Measurements from ENCODE around the gene PRELP. TPM values are rescaled to one million over a fixed set of nuclear protein-coding genes. Genes with fewer than 3 reads are reported as not detected.

PRELP gene
- total and polyA plus RNA-seq, 7 experiments from 2014 or later: not detected

GRCh38 chr1:203505526-203506204 lies 30.1 kb downstream of the PRELP start:
- no peaks in the 10 kb centered on the region for H3K4me1 ChIP-seq (ENCODE audit: control insufficient read depth in 2 of 2, insufficient read depth in 2 of 2, low read length in 2 of 2)
- H3K4me1 Mint-ChIP-seq: peaks cover 1 to 15% (median 12%) of the 10 kb centered on the region in 7 donors
- no peaks in the 10 kb centered on the region for H3K36me3 Mint-ChIP-seq
- H3K27me3 Mint-ChIP-seq: peaks cover 0 to 20% (median 0%) of the 10 kb centered on the region in 5 donors
- intact Hi-C loops (cut with micrococcal nuclease): loop anchor here in 1 of 2 donors (2.0 kb wide), 2 partner anchors 123 to 623 kb away; no protein-coding TSS in a partner anchor
- no peak overlapping the region for H3K27ac ChIP-seq (ENCODE audit: low read depth, low read length)
- ATAC-seq: no peak
- DNase-seq: no peak
- no peaks in the 10 kb centered on the region for H3K9me3 ChIP-seq (ENCODE audit: control insufficient read depth in 2 of 3, low read length in 3 of 3)
- peak overlapping the region in 1 of 9 donors; percentile 31 for H3K27ac Mint-ChIP-seq
- no peak overlapping the region for H3K4me3 ChIP-seq (ENCODE audit: low read length)
- CTCF ChIA-PET: interaction anchor here (0.5 to 7.8 kb wide), 6 partner anchors 8 to 195 kb away, joined by 3 to 125 read pairs (median 10); partner anchors contain the start of gene ATP2B4
- POLR2A ChIA-PET: interaction anchor here (1.0 kb wide), 1 partner anchor 7 kb away, joined by 3 read pairs; no protein-coding TSS in a partner anchor
- H3K27me3 ChIP-seq (ENCODE audit: control insufficient read depth in 2 of 2, insufficient read depth in 2 of 2, low read length in 2 of 2): no peaks in the 10 kb centered on the region
- H3K9me3 Mint-ChIP-seq: peaks cover 0 to 2% (median 0%) of the 10 kb centered on the region in 11 donors
- H3K4me3 Mint-ChIP-seq: no peak overlapping the region
- H3K36me3 ChIP-seq (ENCODE audit: control insufficient read depth in 2 of 3, insufficient read depth in 3 of 3, low read length in 3 of 3): no peaks in the 10 kb centered on the region

- no peak for ATAC-seq
- H3K9me3 ChIP-seq (ENCODE audit: control insufficient read depth in 2 of 3, low read length in 3 of 3): no peaks in the 10 kb centered on the region
- H3K36me3 ChIP-seq (ENCODE audit: control insufficient read depth in 2 of 3, insufficient read depth in 3 of 3, low read length in 3 of 3): no peaks in the 10 kb centered on the region
- H3K4me3 ChIP-seq (ENCODE audit: low read length): no peak overlapping the region
- ChIA-PET CTCF (interaction anchor here (0.7 to 7.8 kb wide), 8 partner anchors 19 to 245 kb away, joined by 3 to 125 read pairs (median 4); partner anchors contain the start of gene ATP2B4), POLR2A (interaction anchor here (0.5 to 2.3 kb wide), 3 partner anchors 119 to 308 kb away, joined by 3 to 7 read pairs (median 3); partner anchors contain the start of gene ATP2B4)
- Mint-ChIP-seq H3K27me3 (peaks cover 0 to 17% (median 0%) of the 10 kb centered on the region in 5 donors), H3K4me1 (peaks cover 1 to 23% (median 17%) of the 10 kb centered on the region in 7 donors), H3K4me3 (no peak overlapping the region), H3K27ac (peak overlapping the region in 4 of 9 donors; percentile 10 to 65 (median 49)), H3K36me3 (no peaks in the 10 kb centered on the region), H3K9me3 (no peaks in the 10 kb centered on the region)
- intact Hi-C loops (cut with micrococcal nuclease): no loop called here
- no peaks in the 10 kb centered on the region for H3K27me3 ChIP-seq (ENCODE audit: control insufficient read depth in 2 of 2, insufficient read depth in 2 of 2, low read length in 2 of 2)
- peaks cover 0 to under 1% of the 10 kb centered on the region in 2 donors for H3K4me1 ChIP-seq (ENCODE audit: control insufficient read depth in 2 of 2, insufficient read depth in 2 of 2, low read length in 2 of 2)
- H3K27ac ChIP-seq (ENCODE audit: low read depth, low read length): no peak overlapping the region
- DNase-seq: no peak
Observed at GRCh38 chr1:203506858-203507626, 31.4 kb downstream of the PRELP start.

- Histone ChIP-seq H3K9me3 (ENCODE audit: control insufficient read depth in 2 of 3, low read length in 3 of 3) (no peaks in the 10 kb centered on the region), H3K4me3 (ENCODE audit: low read length) (no peak overlapping the region), H3K27ac (ENCODE audit: low read depth, low read length) (no peak overlapping the region), H3K4me1 (ENCODE audit: control insufficient read depth in 2 of 2, insufficient read depth in 2 of 2, low read length in 2 of 2) (peaks cover 0 to 8% of the 10 kb centered on the region in 2 donors), H3K36me3 (ENCODE audit: control insufficient read depth in 2 of 3, insufficient read depth in 3 of 3, low read length in 3 of 3) (no peaks in the 10 kb centered on the region), H3K27me3 (ENCODE audit: control insufficient read depth in 2 of 2, insufficient read depth in 2 of 2, low read length in 2 of 2) (no peaks in the 10 kb centered on the region)
- no peak overlapping the region for H3K27ac Mint-ChIP-seq
- ATAC-seq (no peak), DNase-seq (no peak)
- H3K36me3 Mint-ChIP-seq: no peaks in the 10 kb centered on the region
- no peak overlapping the region for H3K4me3 Mint-ChIP-seq
- peaks cover 0 to 12% (median 0%) of the 10 kb centered on the region in 5 donors for H3K27me3 Mint-ChIP-seq
- intact Hi-C loops (cut with micrococcal nuclease): no loop called here
- POLR2A ChIA-PET: interaction anchor here (2.3 kb wide), 1 partner anchor 118 kb away, joined by 7 read pairs; the partner anchor contains the start of gene ATP2B4
- CTCF ChIA-PET: interaction anchor here (0.9 to 7.8 kb wide), 5 partner anchors 20 to 240 kb away, joined by 3 to 125 read pairs (median 13); partner anchors contain the start of gene ATP2B4
- no peaks in the 10 kb centered on the region for H3K9me3 Mint-ChIP-seq
- peaks cover 7 to 31% (median 24%) of the 10 kb centered on the region in 7 donors for H3K4me1 Mint-ChIP-seq
Observed at GRCh38 chr1:203507759-203508158, 32.2 kb downstream of the PRELP start.

- no peaks in the 10 kb centered on the region for H3K36me3 Mint-ChIP-seq
- Histone ChIP-seq H3K27ac (ENCODE audit: low read depth, low read length) (no peak overlapping the region), H3K9me3 (ENCODE audit: control insufficient read depth in 2 of 3, low read length in 3 of 3) (no peaks in the 10 kb centered on the region), H3K4me3 (ENCODE audit: low read length) (no peak overlapping the region), H3K4me1 (ENCODE audit: control insufficient read depth in 2 of 2, insufficient read depth in 2 of 2, low read length in 2 of 2) (peaks cover 0 to 16% of the 10 kb centered on the region in 2 donors), H3K27me3 (ENCODE audit: control insufficient read depth in 2 of 2, insufficient read depth in 2 of 2, low read length in 2 of 2) (no peaks in the 10 kb centered on the region), H3K36me3 (ENCODE audit: control insufficient read depth in 2 of 3, insufficient read depth in 3 of 3, low read length in 3 of 3) (no peaks in the 10 kb centered on the region)
- H3K27me3 Mint-ChIP-seq: peaks cover 0 to 3% (median 0%) of the 10 kb centered on the region in 5 donors
- DNase-seq: no peak
- ChIA-PET POLR2A (interaction anchor here (2.3 kb wide), 1 partner anchor 117 kb away, joined by 7 read pairs; the partner anchor contains the start of gene ATP2B4), CTCF (interaction anchor here (0.9 to 7.8 kb wide), 2 partner anchors 174 to 192 kb away, joined by 3 to 125 read pairs; no protein-coding TSS in a partner anchor)
- H3K4me1 Mint-ChIP-seq: peaks cover 11 to 39% (median 32%) of the 10 kb centered on the region in 7 donors
- H3K4me3 Mint-ChIP-seq: no peak overlapping the region
- no peaks in the 10 kb centered on the region for H3K9me3 Mint-ChIP-seq
- intact Hi-C loops (cut with micrococcal nuclease): no loop called here
- H3K27ac Mint-ChIP-seq: peak overlapping the region in 5 of 9 donors; percentile 10 to 65 (median 36)
- ATAC-seq: no peak
Observed at GRCh38 chr1:203508463-203509073, 33.0 kb downstream of the PRELP start.

GRCh38 chr1:203509135-203509534 lies 33.5 kb downstream of the PRELP start:
- POLR2A ChIA-PET: no interaction called here
- Histone ChIP-seq H3K4me1 (ENCODE audit: control insufficient read depth in 2 of 2, insufficient read depth in 2 of 2, low read length in 2 of 2) (peaks cover 0 to 21% of the 10 kb centered on the region in 2 donors), H3K27ac (ENCODE audit: low read depth, low read length) (no peak overlapping the region), H3K4me3 (ENCODE audit: low read length) (no peak overlapping the region), H3K36me3 (ENCODE audit: control insufficient read depth in 2 of 3, insufficient read depth in 3 of 3, low read length in 3 of 3) (no peaks in the 10 kb centered on the region), H3K27me3 (ENCODE audit: control insufficient read depth in 2 of 2, insufficient read depth in 2 of 2, low read length in 2 of 2) (no peaks in the 10 kb centered on the region), H3K9me3 (ENCODE audit: control insufficient read depth in 2 of 3, low read length in 3 of 3) (no peaks in the 10 kb centered on the region)
- CTCF ChIA-PET: no interaction called here
- Mint-ChIP-seq H3K4me3 (no peak overlapping the region), H3K27me3 (no peaks in the 10 kb centered on the region), H3K9me3 (no peaks in the 10 kb centered on the region), H3K36me3 (no peaks in the 10 kb centered on the region), H3K27ac (peak overlapping the region in 5 of 9 donors; percentile 32 to 65 (median 49)), H3K4me1 (peaks cover 13 to 44% (median 38%) of the 10 kb centered on the region in 7 donors)
- ATAC-seq: no peak
- no peak for DNase-seq
- intact Hi-C loops (cut with micrococcal nuclease): no loop called here

- H3K9me3 Mint-ChIP-seq: no peaks in the 10 kb centered on the region
- CTCF ChIA-PET: interaction anchor here (0.6 kb wide), 1 partner anchor 191 kb away, joined by 4 read pairs; no protein-coding TSS in a partner anchor
Observed at GRCh38 chr1:203511513-203511912, 35.9 kb downstream of the PRELP start.

More at GRCh38 chr1:203511513-203511912, 35.9 kb downstream of the PRELP start:
- ATAC-seq (no peak), DNase-seq (no peak)
- no peaks in the 10 kb centered on the region for H3K27me3 ChIP-seq (ENCODE audit: control insufficient read depth in 2 of 2, insufficient read depth in 2 of 2, low read length in 2 of 2)
- POLR2A ChIA-PET: interaction anchor here (0.6 kb wide), 1 partner anchor 110 kb away, joined by 3 read pairs; no protein-coding TSS in a partner anchor
- Mint-ChIP-seq H3K4me1 (peaks cover 24 to 57% (median 51%) of the 10 kb centered on the region in 7 donors), H3K27ac (peak overlapping the region in 8 of 9 donors; percentile 2 to 98 (median 95)), H3K36me3 (no peaks in the 10 kb centered on the region), H3K27me3 (no peaks in the 10 kb centered on the region), H3K4me3 (peak overlapping the region in 1 of 10 donors; percentile 82)
- no peaks in the 10 kb centered on the region for H3K9me3 ChIP-seq (ENCODE audit: control insufficient read depth in 2 of 3, low read length in 3 of 3)
- H3K4me3 ChIP-seq (ENCODE audit: low read length): no peak overlapping the region
- H3K36me3 ChIP-seq (ENCODE audit: control insufficient read depth in 2 of 3, insufficient read depth in 3 of 3, low read length in 3 of 3): no peaks in the 10 kb centered on the region
- no peak overlapping the region for H3K27ac ChIP-seq (ENCODE audit: low read depth, low read length)
- intact Hi-C loops (cut with micrococcal nuclease): no loop called here
- H3K4me1 ChIP-seq (ENCODE audit: control insufficient read depth in 2 of 2, insufficient read depth in 2 of 2, low read length in 2 of 2): peaks cover 0 to 28% of the 10 kb centered on the region in 2 donors

Data from naive thymus-derived CD4-positive, alpha-beta T cell (primary cell).